BJ (cell line): ENCODE data around the gene COL11A2. TPM values are rescaled to one million over a fixed set of nuclear protein-coding genes. Genes with fewer than 3 reads are reported as not detected.

ENCODE experiments used
- CTCF ChIA-PET: fragments of 350-600 bp; formaldehyde crosslinking; extraction: SDS; loops from one replicate; lab custom pipeline; 2021; ENCODE audit warnings: antibody characterized with exemption, inconsistent platforms; lab: Yijun Ruan, JAX
- POLR2A ChIA-PET: fragments of 300-600 bp; sonication (Branson Sonifier 250); formaldehyde crosslinking; extraction: SDS; loops from one replicate; lab custom pipeline; 2021; ENCODE audit warnings: antibody characterized with exemption; lab: Charles Lee
- DNase-seq: peaks from one replicate; pipeline ENCODE4 v3.0.0-alpha.2; 2011; ENCODE audit warnings: low read depth
- H3K27me3 ChIP-seq: 2 replicates; pipeline ENCODE4 v1.6.0; 2011; ENCODE audit warnings: low read length; ENCODE audit not compliant: control insufficient read depth, insufficient read depth
- H3K36me3 ChIP-seq: 2 replicates; pipeline ENCODE4 v1.5.1; 2011; ENCODE audit warnings: low read length; ENCODE audit not compliant: control insufficient read depth, insufficient read depth
- H3K4me3 ChIP-seq: 2 replicates; pipeline ENCODE4 v1.5.1; 2011; ENCODE audit warnings: low read depth, mild to moderate bottlenecking, control low read depth, low read length
- CTCF ChIP-seq: IDR thresholded peaks from 2 replicates; pipeline ENCODE4 v1.5.1; 2011; ENCODE audit warnings: low read depth, mild to moderate bottlenecking, control low read depth, inconsistent platforms, low read length, moderate library complexity; ENCODE audit not compliant: insufficient read depth
- polyA plus RNA-seq: library from polyadenylated mRNA; depleted of rRNA; stranded (reverse); fragments of >200 nt; gene quantifications from 2 replicates; pipeline ENCODE4 v1.2.3, GENCODE V29; 2011

COL11A2 gene
- polyA plus RNA-seq, 1 experiment, result 0.91 TPM

- Histone ChIP-seq H3K27me3 (no peaks in the 10 kb centered on the region), H3K36me3 (peaks cover 17% of the 10 kb centered on the region), H3K4me3 (peak within 1 kb of the TSS; percentile 50)
- CTCF ChIA-PET, result interaction anchor here (0.6 to 1.6 kb wide), 5 partner anchors 43 to 224 kb away, joined by 3 to 4 read pairs (median 3); no protein-coding TSS in a partner anchor
- TF ChIP-seq CTCF, result no peak
- no peak for DNase-seq
- POLR2A ChIA-PET, result interaction anchor here (0.6 to 1.0 kb wide), 2 partner anchors 67 to 233 kb away, joined by 5 to 10 read pairs; partner anchors contain the start of genes RPS18 and VPS52
Measured at GRCh38 chr6:33204415-33205190, 12.3 kb upstream of the COL11A2 start, which contains the start of gene HSD17B8. HSD17B8 (plus strand) TSS chr6:33204655; CDS start chr6:33204669, 14 bp downstream.

GRCh38 chr6:33204165-33204414 is 11.8 kb upstream of the COL11A2 start:
- ChIA-PET CTCF (interaction anchor here (0.6 to 1.3 kb wide), 4 partner anchors 43 to 225 kb away, joined by 3 to 4 read pairs (median 3); no protein-coding TSS in a partner anchor), POLR2A (interaction anchor here (1.0 kb wide), 1 partner anchor 232 kb away, joined by 5 read pairs; no protein-coding TSS in a partner anchor)
- H3K36me3 ChIP-seq, result peaks cover 17% of the 10 kb centered on the region
- no peak for DNase-seq
- H3K4me3 ChIP-seq, result no peak overlapping the region
- no peaks in the 10 kb centered on the region for H3K27me3 ChIP-seq
- TF ChIP-seq CTCF, result no peak

GRCh38 chr6:33203443-33204164 is 11.3 kb upstream of the COL11A2 start:
- no peak overlapping the region for H3K4me3 ChIP-seq
- POLR2A ChIA-PET, result no interaction called here
- CTCF ChIA-PET, result interaction anchor here (0.6 to 1.2 kb wide), 2 partner anchors 64 to 225 kb away, joined by 3 read pairs; no protein-coding TSS in a partner anchor

GRCh38 chr6:33202799-33203198 is 10.5 kb upstream of the COL11A2 start:
- TF ChIP-seq CTCF, result no peak
- no peak overlapping the region for H3K4me3 ChIP-seq
- ChIA-PET POLR2A (no interaction called here), CTCF (no interaction called here)
- no peaks in the 10 kb centered on the region for H3K27me3 ChIP-seq
- DNase-seq, result no peak
- peaks cover 17% of the 10 kb centered on the region for H3K36me3 ChIP-seq

More at GRCh38 chr6:33203443-33204164, 11.3 kb upstream of the COL11A2 start:
- Histone ChIP-seq H3K27me3 (no peaks in the 10 kb centered on the region), H3K36me3 (peaks cover 17% of the 10 kb centered on the region)
- no peak for TF ChIP-seq CTCF
- no peak for DNase-seq

GRCh38 chr6:33201935-33202334 is 9.7 kb upstream of the COL11A2 start:
- POLR2A ChIA-PET, result no interaction called here
- CTCF ChIA-PET, result no interaction called here

More at GRCh38 chr6:33201935-33202334, 9.7 kb upstream of the COL11A2 start:
- no peaks in the 10 kb centered on the region for H3K27me3 ChIP-seq
- no peak for TF ChIP-seq CTCF
- no peak for DNase-seq
- peaks cover 18% of the 10 kb centered on the region for H3K36me3 ChIP-seq
- H3K4me3 ChIP-seq, result peak overlapping the region; percentile 78
